PFSK-1 (cell line): ENCODE results near the gene CLSTN1.

Experiments
- FOXP2 ChIP-seq: optimal IDR thresholded peaks from 2 replicates; pipeline ENCODE3; 2011; ENCODE audit warnings: borderline replicate concordance, control low read depth, inconsistent platforms; ENCODE audit not compliant: insufficient read depth; ENCODE audit errors: extremely low read length, extremely low read depth
- POLR2AphosphoS5 ChIP-seq: IDR thresholded peaks from 2 replicates; pipeline ENCODE4 v1.6.1; 2012; ENCODE audit warnings: low read depth, mild to moderate bottlenecking, control low read depth, low read length, moderate library complexity
- REST ChIP-seq, 2 experiments: IDR thresholded peaks; 2 replicates each; pipeline versions ENCODE4 v1.6.1 to v1.8.0; 2011 to 2012; ENCODE audit warnings: low read depth in 2 of 2, low read length in 2 of 2, control low read depth in 1 of 2, inconsistent platforms in 1 of 2, mild to moderate bottlenecking in 1 of 2, moderate library complexity in 1 of 2; ENCODE audit not compliant: insufficient read depth in 1 of 2
- TAF1 ChIP-seq: IDR thresholded peaks from 2 replicates; pipeline ENCODE4 v1.6.1; 2012; ENCODE audit warnings: low read length, control low read depth, borderline replicate concordance; ENCODE audit not compliant: insufficient read depth

DNA sequence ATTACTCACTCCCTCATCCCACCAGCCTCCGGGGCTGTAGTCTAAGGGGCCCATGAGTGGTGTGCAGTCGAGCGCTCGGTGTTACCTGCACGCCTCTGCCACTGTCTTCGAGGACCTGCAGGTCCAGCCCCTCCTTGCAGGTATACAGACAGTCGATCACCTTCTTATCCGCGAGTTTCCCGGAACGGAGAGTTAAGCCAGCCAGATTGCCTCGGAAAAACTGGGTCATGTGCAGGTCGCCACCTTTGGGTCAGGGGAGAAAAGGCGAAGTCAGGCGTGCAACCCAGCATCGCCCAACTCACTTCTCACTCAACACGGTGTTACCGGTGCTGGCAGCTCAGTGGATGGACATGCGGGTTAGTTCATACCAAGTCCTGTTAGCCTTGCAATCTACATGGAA is 88.0 kb downstream of the CLSTN1 start:
- TF ChIP-seq POLR2AphosphoS5 (no peak), TAF1 (no peak), REST (IDR thresholded peaks at IDR 0.05; ENCODE audit: insufficient read depth in 1 of 2, low read depth in 2 of 2, low read length in 2 of 2) (no peak), FOXP2 (no peak)
